GM19043 (cell line): ENCODE data around the gene RXRG.

ENCODE experiments used
- ATAC-seq: cut with Tn5 transposase; IDR thresholded peaks from one replicate; pipeline ENCODE4 v1.9.1; 2021; ENCODE audit warnings: low read depth; ENCODE audit not compliant: unreplicated experiment

RXRG gene

GRCh38 chr1:165415068-165415467 lies 29.9 kb downstream of the RXRG start:
- no peak for ATAC-seq

- ATAC-seq, result no peak
These were observed 30.3 kb downstream of the RXRG start for GRCh38 chr1:165414620-165415019.

DNA sequence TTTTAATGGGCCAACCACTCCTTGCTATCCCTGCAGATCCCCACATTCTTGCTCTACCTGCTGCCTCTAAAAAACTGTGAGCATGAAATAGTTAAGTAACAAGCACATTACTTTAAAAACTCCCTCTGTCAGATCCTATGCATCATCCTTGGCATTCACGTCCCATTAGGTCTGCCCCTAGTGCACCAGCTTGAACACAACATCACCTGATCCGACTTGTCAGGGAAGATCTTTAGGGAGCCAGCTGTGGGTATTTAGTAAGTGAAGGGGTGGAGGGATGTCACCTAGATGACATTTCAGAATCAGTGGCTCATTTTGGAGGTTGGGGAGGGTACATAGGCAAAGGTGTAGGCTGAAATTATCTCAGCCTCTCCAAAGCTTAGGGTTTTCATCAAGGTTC lies 33.5 kb downstream of the RXRG start:
- ATAC-seq, result no peak

GRCh38 chr1:165409657-165410358 lies 35.1 kb downstream of the RXRG start:
- no peak for ATAC-seq

DNA sequence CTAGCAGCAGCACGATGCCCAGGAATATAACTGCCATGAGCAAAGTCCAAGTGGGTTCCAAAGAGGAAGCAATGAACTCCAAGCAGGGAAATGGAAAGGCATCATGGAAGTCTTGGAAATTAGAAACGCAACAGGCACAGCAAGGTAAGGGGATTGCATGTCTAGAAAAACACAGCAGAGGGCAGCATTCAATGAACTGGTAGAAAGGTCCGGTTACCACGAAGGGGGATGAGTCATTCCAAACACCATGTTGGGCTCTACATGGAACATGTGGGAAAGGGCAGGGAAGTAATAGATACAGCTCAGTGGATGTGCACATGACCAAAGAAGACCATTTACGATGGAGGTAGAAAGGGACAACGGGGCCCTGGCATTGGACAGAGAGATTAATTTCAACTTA lies 36.4 kb downstream of the RXRG start:
- ATAC-seq, result no peak

- no peak for ATAC-seq
These were observed 37.5 kb downstream of the RXRG start for GRCh38 chr1:165407398-165407797.

- ATAC-seq, result peak; percentile 57
These were observed 41.0 kb downstream of the RXRG start for GRCh38 chr1:165403835-165404482.

- no peak for ATAC-seq
These were observed 42.3 kb downstream of the RXRG start for GRCh38 chr1:165402517-165403111.

GRCh38 chr1:165397944-165398343 lies 47.0 kb downstream of the RXRG start:
- no peak for ATAC-seq

DNA sequence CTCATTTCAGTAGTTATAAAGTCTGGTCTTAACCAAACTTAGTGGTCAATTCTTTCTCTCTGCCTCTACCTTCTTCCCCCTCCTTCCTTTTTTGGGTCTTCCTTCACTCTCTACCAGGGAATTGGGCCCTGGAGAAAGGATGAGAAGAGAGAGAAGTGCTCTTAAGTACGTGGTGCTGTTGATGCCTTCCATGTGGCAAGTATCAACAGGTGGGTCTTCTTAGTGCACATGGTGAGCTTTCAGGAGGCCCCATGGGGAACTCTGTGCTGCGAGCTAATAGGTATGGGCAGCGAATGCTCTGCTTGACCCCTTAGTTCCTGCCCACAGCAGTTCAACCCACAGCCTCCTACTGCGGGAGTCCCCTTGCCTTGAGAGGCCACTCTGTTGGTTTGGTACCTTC lies 49.0 kb downstream of the RXRG start:
- ATAC-seq, result no peak

GRCh38 chr1:165395478-165395877 lies 49.4 kb downstream of the RXRG start:
- no peak for ATAC-seq

- peak; percentile 99 for ATAC-seq
These were observed 52.0 kb downstream of the RXRG start for GRCh38 chr1:165392634-165393571.

DNA sequence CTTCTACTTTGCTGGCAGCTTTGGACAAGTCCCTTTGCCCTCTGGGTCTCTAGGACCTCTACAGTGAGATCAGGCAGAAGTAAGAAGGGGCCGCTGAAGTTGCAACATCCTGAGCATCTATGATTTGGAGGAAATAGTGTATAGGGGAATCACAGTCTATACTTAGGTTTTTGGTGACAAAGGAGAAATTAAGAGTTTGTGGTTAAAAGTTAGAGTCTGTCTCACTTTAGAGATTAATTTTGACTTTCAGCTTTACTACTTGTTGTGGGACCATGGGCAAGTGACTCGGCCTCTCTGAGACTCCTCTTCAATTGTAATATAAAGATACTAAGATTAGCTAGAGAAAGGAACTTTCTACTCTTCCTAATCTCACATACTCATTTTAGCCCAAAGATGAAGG lies 55.3 kb downstream of the RXRG start:
- no peak for ATAC-seq

DNA sequence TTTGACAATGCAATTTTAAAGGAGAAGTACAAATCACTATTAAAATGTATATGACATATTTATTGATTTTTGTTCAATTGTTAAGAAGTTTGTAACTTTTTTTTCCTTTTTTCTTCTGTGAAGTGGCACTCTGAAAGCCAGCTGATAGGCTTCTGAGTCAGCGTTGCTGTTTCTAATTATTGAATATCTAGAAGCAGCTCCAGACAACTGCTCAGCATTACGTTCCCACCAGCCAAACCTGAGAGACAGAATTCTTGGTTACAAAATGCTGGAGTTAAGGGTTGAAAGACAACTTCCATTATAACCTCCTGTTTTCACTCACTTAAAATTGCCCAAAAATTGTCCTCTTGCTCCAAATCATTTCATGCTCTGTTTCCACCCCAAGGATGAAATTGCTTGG lies 57.0 kb downstream of the RXRG start:
- no peak for ATAC-seq

GRCh38 chr1:165387505-165387904 lies 57.4 kb downstream of the RXRG start:
- no peak for ATAC-seq

DNA sequence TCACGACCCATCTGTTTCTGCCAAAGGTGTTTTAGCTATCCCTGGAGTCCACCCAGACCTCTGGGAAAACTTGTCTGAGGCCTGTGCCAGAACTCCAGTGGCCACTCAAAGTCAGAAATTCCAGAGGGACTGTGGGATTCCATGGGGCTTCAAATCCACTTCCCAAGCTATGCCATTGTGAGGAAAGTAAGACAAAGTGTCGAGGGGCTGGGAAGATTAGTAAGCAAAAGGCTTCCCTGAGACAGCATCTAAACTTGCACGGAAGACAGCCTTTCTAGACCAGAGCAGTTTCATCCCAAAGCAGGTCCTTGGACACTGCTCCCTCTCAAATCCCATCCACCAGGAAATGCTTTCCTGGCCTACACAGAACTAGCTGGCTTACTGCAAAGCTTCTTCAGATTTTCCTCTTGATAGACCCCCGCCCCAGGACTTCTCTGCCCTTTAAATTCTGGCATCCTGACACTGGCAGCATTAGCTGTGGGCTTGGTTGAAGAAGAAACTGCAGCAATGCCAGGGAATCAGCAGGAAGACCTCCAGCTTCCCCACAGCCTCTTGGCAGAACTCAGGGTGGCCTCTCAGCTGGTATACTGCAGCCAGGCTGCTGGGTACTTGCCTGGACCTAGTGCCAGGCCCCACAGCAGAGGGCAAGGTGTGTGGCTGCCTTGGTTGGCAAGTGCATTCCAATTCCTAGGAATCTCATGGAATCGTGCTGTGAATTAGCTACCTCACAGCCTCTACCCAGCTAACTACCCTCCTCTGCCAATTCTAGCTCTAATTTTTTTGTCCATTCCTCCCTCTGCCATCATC lies 61.1 kb downstream of the RXRG start:
- no peak for ATAC-seq

DNA sequence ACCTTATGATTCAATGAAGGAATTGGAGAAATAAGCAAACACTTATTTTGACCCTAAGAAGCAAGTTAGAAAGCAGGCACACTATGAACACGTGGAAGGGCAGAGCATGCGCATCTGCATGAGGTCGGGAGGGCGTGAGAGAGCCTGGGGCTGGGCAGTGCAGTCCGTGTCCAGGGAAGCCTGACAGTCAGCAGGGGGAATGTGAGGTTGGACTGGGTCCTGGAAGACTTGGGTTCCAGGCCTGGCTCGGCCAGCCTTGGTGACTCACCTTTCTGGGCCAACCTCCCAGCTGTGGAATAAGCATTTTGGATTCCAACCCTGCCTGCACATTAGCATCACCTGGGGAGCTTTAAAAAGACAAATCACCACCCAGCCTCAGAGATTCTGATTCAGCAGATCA lies 61.9 kb downstream of the RXRG start:
- ATAC-seq, result no peak

DNA sequence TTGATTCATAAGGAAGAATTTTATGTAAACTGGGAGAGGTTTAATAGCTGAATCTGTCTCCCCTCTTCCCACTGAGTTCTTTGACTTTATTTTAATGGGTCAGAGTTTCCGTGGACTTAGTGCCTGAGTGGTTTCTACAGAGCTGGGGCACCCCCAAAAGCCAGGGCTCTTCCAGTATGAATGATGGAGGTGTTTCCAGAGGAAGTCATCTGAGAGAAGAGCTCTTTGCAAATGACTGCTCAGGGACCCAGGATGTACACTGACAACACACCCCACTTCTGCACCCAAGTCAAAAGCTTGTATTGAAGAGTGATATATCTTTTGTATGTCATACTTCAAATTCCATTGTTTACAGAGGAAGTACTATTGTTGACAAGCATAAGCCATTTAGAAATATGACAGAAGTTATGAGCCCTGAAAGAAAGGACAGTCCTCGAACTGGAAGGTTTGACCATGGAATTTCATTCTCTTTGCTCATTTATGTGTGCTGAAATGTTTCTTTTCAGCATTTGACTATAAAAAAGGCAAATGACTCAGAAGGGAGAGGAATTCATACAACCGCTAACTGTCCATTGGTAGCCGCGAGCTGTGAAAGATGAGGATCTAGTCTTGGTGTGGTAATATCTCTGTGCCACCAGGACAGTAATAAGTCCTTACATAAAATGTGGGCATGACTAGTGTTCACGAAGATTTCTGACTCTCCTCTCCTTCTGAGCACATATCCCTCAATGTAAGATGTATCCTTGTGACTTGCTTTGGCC lies 63.0 kb downstream of the RXRG start:
- no peak for ATAC-seq

- ATAC-seq, result no peak
These were observed 68.1 kb downstream of the RXRG start for GRCh38 chr1:165376811-165377311.
